Mesendoderm (in vitro differentiated cells): ENCODE data around the gene ZP2.
"Not testable (repeated sequence)": the region's sequence is repeated elsewhere in the genome, so short reads cannot be mapped to it uniquely, and the experiment has no call there.

ENCODE experiments used
- DNase-seq: peaks from one replicate; pipeline ENCODE4 v3.0.0; 2013
- H2AK5ac ChIP-seq: 2 replicates; pipeline ENCODE4 v1.6.1; 2013; ENCODE audit warnings: low read length, inconsistent platforms
- H2BK120ac ChIP-seq: 2 replicates; pipeline ENCODE4 v1.6.1; 2013; ENCODE audit warnings: low read depth, mild to moderate bottlenecking, low read length, moderate library complexity, mixed read lengths
- H2BK15ac ChIP-seq: replicated peaks from 2 replicates; pipeline ENCODE4 v1.6.1; 2013; ENCODE audit warnings: low read depth, mild to moderate bottlenecking, moderate library complexity
- H2BK5ac ChIP-seq: 2 replicates; pipeline ENCODE4 v1.6.1; 2013; ENCODE audit warnings: low read length, inconsistent platforms
- H3K18ac ChIP-seq: 2 replicates; pipeline ENCODE4 v1.6.1; 2013; ENCODE audit warnings: mild to moderate bottlenecking, low read length, mixed read lengths
- H3K23ac ChIP-seq: one replicate; pipeline ENCODE4 v1.6.1; 2013; ENCODE audit warnings: low read length
- H3K27ac ChIP-seq: 2 replicates; pipeline ENCODE4 v1.5.1; 2013; ENCODE audit warnings: low read depth, mild to moderate bottlenecking, inconsistent platforms, low read length, moderate library complexity
- H3K27me3 ChIP-seq: 2 replicates; pipeline ENCODE4 v1.6.1; 2013; ENCODE audit warnings: low read length, control low read depth, mild to moderate bottlenecking, inconsistent platforms; ENCODE audit not compliant: insufficient read depth, poor library complexity
- H3K36me3 ChIP-seq: 2 replicates; pipeline ENCODE4 v1.6.1; 2013; ENCODE audit warnings: low read length, inconsistent platforms; ENCODE audit not compliant: control insufficient read depth, insufficient read depth
- H3K4ac ChIP-seq: one replicate; pipeline ENCODE4 v1.6.1; 2013; ENCODE audit warnings: low read depth, mild to moderate bottlenecking, low read length, moderate library complexity
- H3K4me1 ChIP-seq: 2 replicates; pipeline ENCODE4 v1.6.1; 2013; ENCODE audit warnings: low read depth, low read length, inconsistent platforms; ENCODE audit not compliant: control insufficient read depth
- H3K4me2 ChIP-seq: 2 replicates; pipeline ENCODE4 v1.6.1; 2013; ENCODE audit warnings: low read length
- H3K4me3 ChIP-seq: 2 replicates; pipeline ENCODE4 v1.5.1; 2013; ENCODE audit warnings: mild to moderate bottlenecking, low read length
- H3K56ac ChIP-seq: one replicate; pipeline ENCODE4 v1.6.1; 2013; ENCODE audit warnings: low read length
- H3K79me1 ChIP-seq: 2 replicates; pipeline ENCODE4 v1.6.1; 2013; ENCODE audit warnings: low read length, inconsistent platforms
- H3K79me2 ChIP-seq: 2 replicates; pipeline ENCODE4 v1.6.1; 2013; ENCODE audit warnings: mild to moderate bottlenecking, low read length; ENCODE audit not compliant: control insufficient read depth, insufficient read depth
- H3K9ac ChIP-seq: 2 replicates; pipeline ENCODE4 v1.6.1; 2013; ENCODE audit warnings: low read length, inconsistent platforms
- H4K5ac ChIP-seq: one replicate; pipeline ENCODE4 v1.6.1; 2013; ENCODE audit warnings: low read length
- H4K8ac ChIP-seq: one replicate; pipeline ENCODE4 v1.6.1; 2013; ENCODE audit warnings: low read depth, mild to moderate bottlenecking, control low read depth, low read length, moderate library complexity
- WGBS: extraction: QIAGEN DNeasy Blood & Tissue Kit; methylation state at CpG from one replicate; pipeline ENCODE4 v1.1.7; 2013; ENCODE audit warnings: low lambda C conversion rate, missing lambda C conversion rate; ENCODE audit not compliant: insufficient coverage; ENCODE audit errors: extremely low coverage; 5-methylcytosine and 5-hydroxymethylcytosine counted together

Gene ZP2

GRCh38 chr16:21158208-21159110, 52.9 kb downstream of the ZP2 start, which contains the start of gene LDAF1:
LDAF1 (plus strand) TSS chr16:21158674; CDS start chr16:21161183, 2,509 bp downstream.
- Histone ChIP-seq H2BK5ac (peak within 1 kb of the TSS; percentile 9), H3K4me1 (no peaks in the 10 kb centered on the region), H3K36me3 (peaks cover 3% of the 10 kb centered on the region), H3K18ac (peak within 1 kb of the TSS; percentile 13), H3K4ac (no peak within 1 kb of the TSS), H2BK15ac (no peak within 1 kb of the TSS), H3K79me2 (no peaks in the 10 kb centered on the region), H3K9ac (peak within 1 kb of the TSS; percentile 84), H3K79me1 (peaks cover 1% of the 10 kb centered on the region), H3K4me3 (peak within 1 kb of the TSS; percentile 74), H2BK120ac (no peak within 1 kb of the TSS), H3K27ac (no peak within 1 kb of the TSS), H3K4me2 (peak within 1 kb of the TSS; percentile 93), H3K23ac (no peak within 1 kb of the TSS), H4K8ac (no peak within 1 kb of the TSS), H4K5ac (no peak within 1 kb of the TSS), H3K56ac (peak within 1 kb of the TSS; percentile 91), H2AK5ac (no peak within 1 kb of the TSS), H3K27me3 (no peaks in the 10 kb centered on the region)
- no CpG with 5 or more reads among the region's 59 CpGs for WGBS
- peak; percentile 88 for DNase-seq

- H3K4me1 ChIP-seq: no peaks in the 10 kb centered on the region
- no peak overlapping the region for H2BK15ac ChIP-seq
- no peak overlapping the region for H2BK5ac ChIP-seq
- no peak overlapping the region for H3K18ac ChIP-seq
- no peak overlapping the region for H3K4me3 ChIP-seq
- no peak overlapping the region for H3K23ac ChIP-seq
- peak overlapping the region; percentile 76 for H3K9ac ChIP-seq
- H4K5ac ChIP-seq: no peak overlapping the region
- no peaks in the 10 kb centered on the region for H3K36me3 ChIP-seq
- no peak overlapping the region for H3K4ac ChIP-seq
- no peak overlapping the region for H2BK120ac ChIP-seq
- peaks cover under 1% of the 10 kb centered on the region for H3K79me1 ChIP-seq
- peak; percentile 49 for DNase-seq
- WGBS: no CpG with 5 or more reads among the region's 5 CpGs
- H4K8ac ChIP-seq: no peak overlapping the region
- no peaks in the 10 kb centered on the region for H3K79me2 ChIP-seq
- H3K27ac ChIP-seq: no peak overlapping the region
- no peak overlapping the region for H2AK5ac ChIP-seq
- H3K27me3 ChIP-seq: no peaks in the 10 kb centered on the region
- no peak overlapping the region for H3K56ac ChIP-seq
- H3K4me2 ChIP-seq: no peak overlapping the region
Observed at GRCh38 chr16:21157632-21158031, 53.7 kb downstream of the ZP2 start.

GRCh38 chr16:21156767-21157467, 54.5 kb downstream of the ZP2 start:
- H3K36me3 ChIP-seq: no peaks in the 10 kb centered on the region
- no peak overlapping the region for H3K4me3 ChIP-seq
- H2AK5ac ChIP-seq: no peak overlapping the region
- no peak overlapping the region for H3K4me2 ChIP-seq
- no peaks in the 10 kb centered on the region for H3K79me2 ChIP-seq
- no peak overlapping the region for H3K27ac ChIP-seq
- H3K9ac ChIP-seq: no peak overlapping the region
- no peaks in the 10 kb centered on the region for H3K4me1 ChIP-seq
- no peaks in the 10 kb centered on the region for H3K27me3 ChIP-seq
- H2BK15ac ChIP-seq: no peak overlapping the region
- no peak overlapping the region for H3K18ac ChIP-seq
- no CpG with 5 or more reads among the region's 6 CpGs for WGBS
- no peak overlapping the region for H3K56ac ChIP-seq
- no peak overlapping the region for H2BK5ac ChIP-seq
- no peak overlapping the region for H3K4ac ChIP-seq
- H3K23ac ChIP-seq: no peak overlapping the region
- no peak overlapping the region for H2BK120ac ChIP-seq
- DNase-seq: peak; percentile 89
- no peaks in the 10 kb centered on the region for H3K79me1 ChIP-seq
- no peak overlapping the region for H4K5ac ChIP-seq
- no peak overlapping the region for H4K8ac ChIP-seq

GRCh38 chr16:21156011-21156410, 55.4 kb downstream of the ZP2 start:
- H2BK5ac ChIP-seq, H3K23ac ChIP-seq, H2BK120ac ChIP-seq, H3K4me3 ChIP-seq, H2AK5ac ChIP-seq, H3K4ac ChIP-seq, H3K9ac ChIP-seq, H3K79me1 ChIP-seq, DNase-seq, H4K5ac ChIP-seq, H3K4me2 ChIP-seq, H3K18ac ChIP-seq, H3K56ac ChIP-seq, H3K4me1 ChIP-seq, H2BK15ac ChIP-seq, H3K27ac ChIP-seq, H3K36me3 ChIP-seq, H3K27me3 ChIP-seq, H3K79me2 ChIP-seq, H4K8ac ChIP-seq: not testable (repeated sequence)
- WGBS: no CpG with 5 or more reads among the region's 1 CpG

- H3K36me3 ChIP-seq, H3K27me3 ChIP-seq, H3K23ac ChIP-seq, H3K79me2 ChIP-seq, H3K79me1 ChIP-seq, H3K4ac ChIP-seq, H2BK15ac ChIP-seq, H2BK5ac ChIP-seq, H2BK120ac ChIP-seq, H3K4me3 ChIP-seq, H3K56ac ChIP-seq, H3K4me1 ChIP-seq, H3K18ac ChIP-seq, DNase-seq, H3K27ac ChIP-seq, H4K8ac ChIP-seq, H3K4me2 ChIP-seq, H4K5ac ChIP-seq, H2AK5ac ChIP-seq, H3K9ac ChIP-seq: not testable (repeated sequence)
- no CpG with 5 or more reads among the region's 11 CpGs for WGBS
Observed at GRCh38 chr16:21153124-21153729, 58.1 kb downstream of the ZP2 start.
